Erythroblast (primary cell): ENCODE data around the gene IGHMBP2.

Experiments
- GATA1 ChIP-seq: IDR thresholded peaks from 2 replicates; pipeline ENCODE4 v1.6.1; 2011; ENCODE audit warnings: low read depth, mild to moderate bottlenecking, control low read depth, low read length, moderate library complexity
- POLR2A ChIP-seq: IDR thresholded peaks from 2 replicates; pipeline ENCODE4 v1.6.1; 2011; ENCODE audit warnings: mild to moderate bottlenecking, low read length

DNA sequence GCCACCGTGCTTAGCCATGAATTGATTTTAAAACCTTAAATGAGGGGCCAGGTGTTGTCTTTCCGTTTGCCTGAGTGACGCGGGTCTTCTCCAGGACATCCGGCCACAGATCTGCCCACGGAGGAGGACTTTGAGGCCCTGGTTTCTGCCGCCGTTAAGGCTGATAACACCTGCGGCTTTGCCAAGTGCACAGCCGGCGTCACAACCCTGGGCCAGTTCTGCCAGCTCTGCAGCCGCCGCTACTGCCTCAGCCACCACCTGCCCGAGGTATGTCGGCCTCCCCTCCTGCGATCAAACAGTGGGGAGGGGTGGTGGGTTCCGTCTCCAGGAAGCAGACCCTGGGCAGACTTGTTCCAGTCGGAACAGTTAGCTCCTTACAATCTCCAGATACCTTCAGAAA lies 34.4 kb downstream of the IGHMBP2 start:
- TF ChIP-seq POLR2A = no peak
- TF ChIP-seq GATA1 = no peak
